Endothelial cell of umbilical vein (primary cell): ENCODE results near the gene PAIP2B. TPM values are rescaled to one million over a fixed set of nuclear protein-coding genes. Genes with fewer than 3 reads are reported as not detected.

Experiments
- BruUV-seq: library from RNA; stranded (reverse); fragments of 400-500 nt; replicated peaks from 2 replicates; lab custom pipeline; 2021; lab: Mats Ljungman, UMichigan
- CTCF ChIA-PET: fragments of 300-600, 350-600 bp; sonication (Branson Sonifier 250); formaldehyde crosslinking; loops from one replicate; lab custom pipeline; 2021; ENCODE audit warnings: antibody characterized with exemption, inconsistent platforms; lab: Charles Lee
- POLR2A ChIA-PET: fragments of 300-600, 350-600 bp; sonication (Branson Sonifier 250); formaldehyde crosslinking; loops from one replicate; lab custom pipeline; 2021; ENCODE audit warnings: antibody characterized with exemption, inconsistent platforms; lab: Charles Lee
- DNase-seq: peaks from one replicate; pipeline ENCODE4 v3.0.0-alpha.2; 2011; ENCODE audit warnings: low read depth, low spot score
- FAIRE-seq: peaks from 2 replicates; lab custom pipeline; 2011; peaks lifted over from hg19 to GRCh38; lab: Jason Lieb, UNC
- H2AFZ ChIP-seq: 2 replicates; pipeline ENCODE4 v1.6.0; 2012; ENCODE audit warnings: low read depth, low read length, control low read depth, inconsistent platforms
- H3K27ac ChIP-seq: 2 replicates; pipeline ENCODE4 v1.5.1; 2011; ENCODE audit warnings: low read depth, mild to moderate bottlenecking, control low read depth, low read length, moderate library complexity; ENCODE audit not compliant: insufficient read depth
- H3K27me3 ChIP-seq, 2 experiments: 2 replicates each; pipeline versions ENCODE4 v1.6.0 to v1.6.1; 2011; ENCODE audit warnings: low read length in 2 of 2, mixed read lengths in 1 of 2; ENCODE audit not compliant: control insufficient read depth in 2 of 2, insufficient read depth in 2 of 2
- H3K36me3 ChIP-seq, 2 experiments: 2 replicates in 1 of 2; 3 replicates in 1 of 2; pipeline ENCODE4 v1.5.1; 2011; ENCODE audit warnings: low read length in 2 of 2, mild to moderate bottlenecking in 1 of 2, moderate library complexity in 1 of 2; ENCODE audit not compliant: control insufficient read depth in 2 of 2, insufficient read depth in 2 of 2; ENCODE audit errors: extremely low read depth in 1 of 2
- H3K4me1 ChIP-seq: 3 replicates; pipeline ENCODE4 v1.5.1; 2011; ENCODE audit warnings: mild to moderate bottlenecking, low read length; ENCODE audit not compliant: control insufficient read depth, insufficient read depth; ENCODE audit errors: extremely low read depth
- H3K4me2 ChIP-seq: 2 replicates; pipeline ENCODE4 v1.6.1; 2011; ENCODE audit warnings: low read length, control low read depth, mixed read lengths; ENCODE audit not compliant: insufficient read depth
- H3K4me3 ChIP-seq, 3 experiments: fragments of 200-600 bp in 1 of 3; sonication (generic), shearing (Covaris generic) in 1 of 3; replicated peaks in 1 of 3; 2 replicates each; pipeline ENCODE4 v1.5.1; 2011 to 2016; ENCODE audit warnings: control low read depth in 3 of 3, low read length in 3 of 3, mild to moderate bottlenecking in 2 of 3, inconsistent platforms in 1 of 3, low read depth in 1 of 3, moderate library complexity in 1 of 3; ENCODE audit not compliant: insufficient read depth in 1 of 3
- H3K79me2 ChIP-seq: 2 replicates; pipeline ENCODE4 v1.6.0; 2012; ENCODE audit warnings: low read length, inconsistent platforms; ENCODE audit not compliant: control insufficient read depth, insufficient read depth
- H3K9ac ChIP-seq: replicated peaks from 2 replicates; pipeline ENCODE3; 2011; ENCODE audit warnings: low read length, control low read depth; ENCODE audit not compliant: insufficient read depth; ENCODE audit errors: extremely low read depth
- H3K9me1 ChIP-seq: replicated peaks from 3 replicates; pipeline ENCODE4 v1.6.0; 2011; ENCODE audit warnings: mild to moderate bottlenecking, low read length; ENCODE audit not compliant: control insufficient read depth, insufficient read depth; ENCODE audit errors: extremely low read depth
- H3K9me3 ChIP-seq: replicated peaks from 2 replicates; pipeline ENCODE4 v1.5.1; 2012; ENCODE audit warnings: low read length, inconsistent platforms; ENCODE audit not compliant: control insufficient read depth, insufficient read depth
- H4K20me1 ChIP-seq: replicated peaks from 2 replicates; pipeline ENCODE3; 2011; ENCODE audit warnings: mild to moderate bottlenecking, low read length; ENCODE audit not compliant: control insufficient read depth, insufficient read depth; ENCODE audit errors: extremely low read depth
- CTCF ChIP-seq, 2 donors: IDR thresholded peaks; 1 replicate in 1 of 2; 2 replicates in 1 of 2; pipeline ENCODE4 v1.5.1; 2011; ENCODE audit warnings: low read length in 2 of 2, mild to moderate bottlenecking in 2 of 2, moderate library complexity in 2 of 2, control low read depth in 1 of 2, inconsistent platforms in 1 of 2, low read depth in 1 of 2; ENCODE audit not compliant: insufficient read depth in 1 of 2; ENCODE audit errors: extremely low read depth in 1 of 2
- EZH2 ChIP-seq: IDR thresholded peaks from 2 replicates; pipeline ENCODE4 v1.6.1; 2012; ENCODE audit warnings: borderline replicate concordance, low read depth, mild to moderate bottlenecking, moderate library complexity, low read length, inconsistent platforms; ENCODE audit not compliant: severe bottlenecking
- FOS ChIP-seq: IDR thresholded peaks from 2 replicates; pipeline ENCODE4 v1.6.1; 2011; ENCODE audit warnings: mild to moderate bottlenecking, low read length, moderate library complexity, borderline replicate concordance; ENCODE audit not compliant: insufficient read depth
- GATA2 ChIP-seq: IDR thresholded peaks from 2 replicates; pipeline ENCODE4 v1.7.0; 2011; ENCODE audit warnings: low read depth, mild to moderate bottlenecking, moderate library complexity, mixed read lengths, low read length; ENCODE audit not compliant: insufficient read length, insufficient read depth
- JUN ChIP-seq: IDR thresholded peaks from 2 replicates; pipeline ENCODE4 v1.6.1; 2011; ENCODE audit warnings: borderline replicate concordance, low read depth; ENCODE audit not compliant: insufficient read length, insufficient read depth
- MYC ChIP-seq: IDR thresholded peaks from one replicate; pipeline ENCODE4 v1.6.1; 2011; ENCODE audit warnings: mild to moderate bottlenecking, low read depth, low read length
- POLR2A ChIP-seq: IDR thresholded peaks from 2 replicates; pipeline ENCODE4 v1.6.1; 2012; ENCODE audit warnings: low read depth, mild to moderate bottlenecking, control low read depth, low read length
- POLR2AphosphoS5 ChIP-seq: IDR thresholded peaks from 2 replicates; pipeline ENCODE4 v1.6.1; 2012; ENCODE audit warnings: low read depth, mild to moderate bottlenecking, control low read depth, low read length, moderate library complexity; ENCODE audit not compliant: insufficient read depth
- dilution Hi-C: fragments of 300-500 bp; cut with MboI; formaldehyde crosslinking; loops from one replicate; pipeline ENCODE4 v1.15.0; 2019; ENCODE audit warnings: low sequenced_read_pairs; ENCODE audit not compliant: extremely low pct_ligation_motif_present
- intact Hi-C: fragments of 100-400 bp; cut with micrococcal nuclease; formaldehyde crosslinking; loops from one replicate; pipeline ENCODE4 v1.10.0; 2022
- polyA plus RNA-seq, 4 experiments: library from polyadenylated mRNA; depleted of rRNA in 3 of 4; stranded (reverse) in 3 of 4; unstranded in 1 of 4; fragments of >200 nt; gene quantifications; 2 replicates each; pipeline versions ENCODE4 v1.2.1 to v1.2.3, GENCODE V29; 2011 to 2012; ENCODE audit warnings: missing spikeins in 1 of 4
- total RNA-seq: library from RNA; stranded (reverse); gene quantifications from 2 replicates; pipeline ENCODE4 v1.2.3, GENCODE V29; 2021
- TF ChIP-seq, protein P1 (sequence below): IDR thresholded peaks from 2 replicates; pipeline ENCODE4 v1.6.1; 2011; ENCODE audit not compliant: insufficient read depth, insufficient read length

PAIP2B gene
- total and polyA plus RNA-seq, 2 donors (not counting 3 experiments of a cell fraction or from before 2014, with no cell fraction given) = 0.21 to 0.62 TPM

DNA sequence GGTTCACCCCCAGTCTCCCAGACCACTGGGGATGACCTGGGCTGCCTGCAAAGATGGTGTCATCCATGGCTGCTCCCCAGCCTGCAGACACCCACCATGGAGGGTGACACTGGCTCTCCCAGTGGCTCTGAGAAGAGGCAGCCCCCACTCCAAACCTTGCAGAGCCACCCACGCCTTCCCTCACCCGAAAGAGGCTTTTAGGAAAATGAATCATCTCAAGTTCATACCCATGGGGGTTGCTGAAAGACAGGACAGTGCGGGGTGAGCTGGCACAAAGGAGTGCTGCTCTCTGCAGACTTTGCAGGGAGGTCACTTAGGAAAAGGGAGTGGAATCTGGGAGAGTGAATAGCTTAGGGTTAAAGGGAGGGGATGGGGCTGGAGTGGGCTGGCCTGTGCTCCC, 60.1 kb downstream of the PAIP2B start:
- Histone ChIP-seq H3K36me3 (no peaks in the 10 kb centered on the region), H3K27me3 (peaks cover 2% of the 10 kb centered on the region in 2 experiments), H3K4me3 (no peak overlapping the region), H4K20me1 (no peaks in the 10 kb centered on the region), H3K9ac (no peak overlapping the region), H3K9me1 (no peaks in the 10 kb centered on the region), H3K79me2 (no peaks in the 10 kb centered on the region), H3K4me1 (peaks cover 2% of the 10 kb centered on the region), H3K4me2 (no peak overlapping the region), H3K27ac (no peak overlapping the region), H3K9me3 (no peaks in the 10 kb centered on the region), H2AFZ (no peak overlapping the region)
- ChIA-PET POLR2A (no interaction called here), CTCF (interaction anchor here (1.4 kb wide), 1 partner anchor 10 kb away, joined by 3 read pairs; no protein-coding TSS in a partner anchor)
- DNase-seq = no peak
- no peak for FAIRE-seq
- no peak for TF ChIP-seq CTCF (IDR thresholded peaks at IDR 0.05; ENCODE audit: extremely low read depth in 1 of 2, insufficient read depth in 1 of 2, low read depth in 1 of 2, low read length in 2 of 2)
- TF ChIP-seq, protein P1, sequence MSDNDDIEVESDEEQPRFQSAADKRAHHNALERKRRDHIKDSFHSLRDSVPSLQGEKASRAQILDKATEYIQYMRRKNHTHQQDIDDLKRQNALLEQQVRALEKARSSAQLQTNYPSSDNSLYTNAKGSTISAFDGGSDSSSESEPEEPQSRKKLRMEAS = no peak
- no peak for TF ChIP-seq MYC
- TF ChIP-seq FOS = no peak
- TF ChIP-seq POLR2A = no peak
- no peak for TF ChIP-seq EZH2
- no peak for TF ChIP-seq JUN
- no peak for TF ChIP-seq GATA2
- no peak for TF ChIP-seq POLR2AphosphoS5
- intact Hi-C loops = no loop called here
- dilution Hi-C loops = no loop called here
- BruUV-seq = no TSS peak
